Activated naive CD4-positive, alpha-beta T cell treated with anti-CD3 and anti-CD28 coated beads for 36 hours (primary cell): Measurements from ENCODE around the gene FHIT. TPM values are rescaled to one million over a fixed set of nuclear protein-coding genes. Genes with fewer than 3 reads are reported as not detected.

Experiments used
- CTCF ChIA-PET: fragments of 350-600 bp; sonication (Branson Sonifier 250); formaldehyde crosslinking; loops from one replicate; lab custom pipeline; 2021; ENCODE audit warnings: antibody characterized with exemption; lab: Charles Lee
- DNase-seq: peaks from one replicate; pipeline ENCODE4 v3.0.0-alpha.2; 2020
- H3K27ac Mint-ChIP-seq: one replicate; pipeline ENCODE4 v1.8.0; 2021; ENCODE audit warnings: mild to moderate bottlenecking, mixed read lengths
- H3K27me3 Mint-ChIP-seq: one replicate; pipeline ENCODE4 v1.8.0; 2021; ENCODE audit warnings: low read depth, mixed read lengths
- H3K36me3 Mint-ChIP-seq: one replicate; pipeline ENCODE4 v1.8.0; 2021; ENCODE audit warnings: low read depth, mixed read lengths
- H3K4me1 Mint-ChIP-seq: one replicate; pipeline ENCODE4 v1.8.0; 2021; ENCODE audit warnings: low read depth, mixed read lengths
- H3K4me3 Mint-ChIP-seq: one replicate; pipeline ENCODE4 v1.8.0; 2021; ENCODE audit warnings: mild to moderate bottlenecking, moderate library complexity, mixed read lengths
- H3K9me3 Mint-ChIP-seq: one replicate; pipeline ENCODE4 v1.8.0; 2021; ENCODE audit warnings: mixed read lengths
- intact Hi-C: fragments of 100-400 bp; cut with micrococcal nuclease; formaldehyde crosslinking; loops from one replicate; pipeline ENCODE4 v1.15.1; 2023
- total RNA-seq, 2 experiments: library from RNA; stranded (reverse); gene quantifications; one replicate each; pipeline ENCODE4 v1.2.3, GENCODE V29; 2021

Gene FHIT
- total RNA-seq, 2 experiments from 2014 or later = 20.2 to 22.7 TPM

- Mint-ChIP-seq H3K4me1 (peaks cover 35% of the 10 kb centered on the region), H3K36me3 (no peaks in the 10 kb centered on the region), H3K27ac (no peak overlapping the region), H3K27me3 (peaks cover 2% of the 10 kb centered on the region), H3K4me3 (no peak overlapping the region), H3K9me3 (no peaks in the 10 kb centered on the region)
- intact Hi-C loops = no loop called here
- DNase-seq = no peak
- CTCF ChIA-PET = interaction anchor here (0.6 kb wide), 1 partner anchor 126 kb away, joined by 3 read pairs; no protein-coding TSS in a partner anchor
Observed at GRCh38 chr3:59731943-59732342, 1519.3 kb downstream of the FHIT start.

GRCh38 chr3:59730591-59730990 lies 1520.7 kb downstream of the FHIT start:
- no peak overlapping the region for H3K27ac Mint-ChIP-seq
- H3K4me1 Mint-ChIP-seq = peaks cover 46% of the 10 kb centered on the region
- CTCF ChIA-PET = interaction anchor here (0.5 kb wide), 1 partner anchor 76 kb away, joined by 3 read pairs; no protein-coding TSS in a partner anchor
- H3K27me3 Mint-ChIP-seq = peaks cover 2% of the 10 kb centered on the region
- H3K4me3 Mint-ChIP-seq = no peak overlapping the region
- H3K36me3 Mint-ChIP-seq = no peaks in the 10 kb centered on the region
- no peak for DNase-seq
- intact Hi-C loops = no loop called here
- no peaks in the 10 kb centered on the region for H3K9me3 Mint-ChIP-seq

DNA sequence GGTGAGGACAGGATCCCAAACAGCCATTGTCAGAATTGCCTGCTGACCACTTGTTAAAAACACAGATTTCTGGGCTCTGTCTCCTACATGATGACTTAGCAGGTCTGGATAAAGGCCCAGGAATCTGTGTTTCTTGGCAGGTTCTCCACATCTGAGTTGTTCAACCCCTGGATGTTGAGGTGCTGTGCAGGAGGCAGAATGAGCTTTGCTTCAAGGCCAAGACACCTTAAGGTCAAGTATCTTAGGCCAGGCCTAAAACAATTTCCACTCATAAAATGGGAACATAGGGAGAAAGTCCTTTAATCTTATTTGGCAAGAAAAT lies 1522.7 kb downstream of the FHIT start:
- intact Hi-C loops = no loop called here
- no peaks in the 10 kb centered on the region for H3K36me3 Mint-ChIP-seq
- H3K27me3 Mint-ChIP-seq = no peaks in the 10 kb centered on the region
- no peak overlapping the region for H3K4me3 Mint-ChIP-seq
- H3K27ac Mint-ChIP-seq = no peak overlapping the region
- H3K4me1 Mint-ChIP-seq = peaks cover 42% of the 10 kb centered on the region
- no peak for DNase-seq
- CTCF ChIA-PET = no interaction called here
- peaks cover 3% of the 10 kb centered on the region for H3K9me3 Mint-ChIP-seq

DNA sequence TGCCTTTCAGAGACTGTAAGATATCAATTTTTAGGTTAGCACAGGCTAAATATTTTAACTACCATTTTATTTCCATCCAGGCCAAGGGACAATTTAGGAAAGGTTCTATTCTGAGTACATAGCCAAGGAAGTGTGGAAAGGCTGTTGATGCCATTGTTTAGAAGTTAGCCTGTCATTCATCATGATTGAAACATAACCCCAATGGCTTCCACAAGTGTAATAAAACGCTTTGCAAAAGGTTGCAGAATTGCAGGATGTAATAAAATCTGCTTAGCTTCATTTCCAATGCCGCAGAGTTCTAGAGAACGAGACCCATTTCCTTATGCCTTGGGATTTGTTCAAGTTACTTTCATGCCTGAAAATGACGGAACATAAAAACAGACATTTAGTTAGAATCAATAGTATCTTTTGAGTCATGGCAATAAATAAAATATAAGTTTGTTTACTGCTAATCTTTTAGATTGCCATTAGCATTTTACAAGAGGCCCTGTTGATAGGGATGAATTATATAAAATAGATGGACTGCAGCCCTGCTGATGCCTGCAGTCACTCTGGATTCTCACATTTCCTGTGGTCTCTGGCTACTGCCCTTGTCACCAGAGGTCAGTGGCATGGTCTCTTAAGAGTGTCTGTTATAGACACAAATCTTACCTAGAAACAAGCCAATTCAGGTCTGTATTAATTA lies 1523.2 kb downstream of the FHIT start:
- Mint-ChIP-seq H3K27ac (no peak overlapping the region), H3K27me3 (no peaks in the 10 kb centered on the region), H3K4me3 (no peak overlapping the region), H3K9me3 (peaks cover 3% of the 10 kb centered on the region), H3K4me1 (peaks cover 37% of the 10 kb centered on the region), H3K36me3 (no peaks in the 10 kb centered on the region)
- CTCF ChIA-PET = no interaction called here
- intact Hi-C loops = no loop called here
- DNase-seq = no peak

GRCh38 chr3:59726279-59726678 lies 1525.0 kb downstream of the FHIT start:
- Mint-ChIP-seq H3K4me3 (no peak overlapping the region), H3K27me3 (no peaks in the 10 kb centered on the region), H3K27ac (no peak overlapping the region), H3K9me3 (peaks cover 3% of the 10 kb centered on the region), H3K36me3 (no peaks in the 10 kb centered on the region), H3K4me1 (peaks cover 20% of the 10 kb centered on the region)
- peak; percentile 49 for DNase-seq
- intact Hi-C loops = loop anchor here (1.0 kb wide), 1 partner anchor 31 kb away; no protein-coding TSS in a partner anchor
- CTCF ChIA-PET = no interaction called here

- Mint-ChIP-seq H3K9me3 (peaks cover 11% of the 10 kb centered on the region), H3K27ac (no peak overlapping the region), H3K4me1 (no peaks in the 10 kb centered on the region), H3K4me3 (no peak overlapping the region), H3K36me3 (no peaks in the 10 kb centered on the region), H3K27me3 (no peaks in the 10 kb centered on the region)
- DNase-seq = no peak
- CTCF ChIA-PET = no interaction called here
- intact Hi-C loops = no loop called here
Observed at GRCh38 chr3:59717679-59718205, 1533.5 kb downstream of the FHIT start.

GRCh38 chr3:59714066-59714465 lies 1537.2 kb downstream of the FHIT start:
- no peaks in the 10 kb centered on the region for H3K36me3 Mint-ChIP-seq
- H3K27me3 Mint-ChIP-seq = no peaks in the 10 kb centered on the region
- H3K4me1 Mint-ChIP-seq = no peaks in the 10 kb centered on the region
- no peak overlapping the region for H3K27ac Mint-ChIP-seq
- H3K9me3 Mint-ChIP-seq = peaks cover 13% of the 10 kb centered on the region
- intact Hi-C loops = no loop called here
- no peak for DNase-seq
- no peak overlapping the region for H3K4me3 Mint-ChIP-seq
- CTCF ChIA-PET = no interaction called here

DNA sequence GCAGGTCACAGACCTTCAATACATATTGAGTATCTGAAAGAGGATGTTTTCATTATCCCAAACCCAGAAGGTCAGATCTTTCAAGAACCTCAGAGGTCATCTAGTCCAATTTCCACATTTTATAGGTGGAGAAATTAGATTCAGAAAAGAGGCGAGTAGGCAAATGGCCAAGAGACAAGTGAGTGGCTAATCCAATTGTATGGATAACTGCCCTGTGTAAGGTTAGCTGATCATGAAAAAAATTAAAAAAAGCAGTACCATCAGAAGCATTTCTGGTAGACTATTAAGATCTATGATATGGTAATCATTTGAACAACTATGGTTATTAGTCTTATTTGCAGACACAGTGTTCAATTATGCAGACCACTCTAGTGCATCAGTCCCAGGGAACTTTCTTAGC lies 1540.7 kb downstream of the FHIT start:
- H3K27me3 Mint-ChIP-seq = no peaks in the 10 kb centered on the region
- no peaks in the 10 kb centered on the region for H3K4me1 Mint-ChIP-seq
- no peaks in the 10 kb centered on the region for H3K36me3 Mint-ChIP-seq
- CTCF ChIA-PET = interaction anchor here (1.1 kb wide), 1 partner anchor 100 kb away, joined by 3 read pairs; no protein-coding TSS in a partner anchor
- peaks cover 13% of the 10 kb centered on the region for H3K9me3 Mint-ChIP-seq
- no peak for DNase-seq
- intact Hi-C loops = no loop called here
- no peak overlapping the region for H3K27ac Mint-ChIP-seq
- no peak overlapping the region for H3K4me3 Mint-ChIP-seq

- peak; percentile 32 for DNase-seq
- intact Hi-C loops = no loop called here
- Mint-ChIP-seq H3K9me3 (peaks cover 10% of the 10 kb centered on the region), H3K4me3 (no peak overlapping the region), H3K4me1 (no peaks in the 10 kb centered on the region), H3K36me3 (no peaks in the 10 kb centered on the region), H3K27ac (no peak overlapping the region), H3K27me3 (no peaks in the 10 kb centered on the region)
- CTCF ChIA-PET = interaction anchor here (0.5 to 1.1 kb wide), 2 partner anchors 101 to 486 kb away, joined by 3 read pairs; no protein-coding TSS in a partner anchor
Observed at GRCh38 chr3:59709702-59710553, 1541.3 kb downstream of the FHIT start.

- H3K27ac Mint-ChIP-seq = no peak overlapping the region
- no peak for DNase-seq
- CTCF ChIA-PET = no interaction called here
- intact Hi-C loops = no loop called here
- no peaks in the 10 kb centered on the region for H3K4me1 Mint-ChIP-seq
- H3K27me3 Mint-ChIP-seq = no peaks in the 10 kb centered on the region
- no peaks in the 10 kb centered on the region for H3K36me3 Mint-ChIP-seq
- H3K4me3 Mint-ChIP-seq = no peak overlapping the region
- peaks cover 6% of the 10 kb centered on the region for H3K9me3 Mint-ChIP-seq
Observed at GRCh38 chr3:59708202-59708601, 1543.0 kb downstream of the FHIT start.

GRCh38 chr3:59704292-59704691 lies 1547.0 kb downstream of the FHIT start:
- H3K4me3 Mint-ChIP-seq = no peak overlapping the region
- no peaks in the 10 kb centered on the region for H3K36me3 Mint-ChIP-seq
- intact Hi-C loops = no loop called here
- no peaks in the 10 kb centered on the region for H3K9me3 Mint-ChIP-seq
- H3K27me3 Mint-ChIP-seq = no peaks in the 10 kb centered on the region
- no peak for DNase-seq
- no peak overlapping the region for H3K27ac Mint-ChIP-seq
- H3K4me1 Mint-ChIP-seq = no peaks in the 10 kb centered on the region
- CTCF ChIA-PET = interaction anchor here (0.9 kb wide), 1 partner anchor 1677 kb away, joined by 3 read pairs; no protein-coding TSS in a partner anchor

- Mint-ChIP-seq H3K36me3 (no peaks in the 10 kb centered on the region), H3K27me3 (no peaks in the 10 kb centered on the region), H3K9me3 (peaks cover 1% of the 10 kb centered on the region), H3K4me3 (no peak overlapping the region), H3K4me1 (no peaks in the 10 kb centered on the region), H3K27ac (no peak overlapping the region)
- DNase-seq = no peak
- intact Hi-C loops = no loop called here
- CTCF ChIA-PET = no interaction called here
Observed at GRCh38 chr3:59699648-59700320, 1551.5 kb downstream of the FHIT start.
